SU-DHL-6 (cell line): Measurements from ENCODE around the gene USP47.

Source experiments
- CTCF ChIP-seq: fragments of 200-600 bp; sonication (generic); IDR thresholded peaks from one replicate; pipeline ENCODE4 v1.5.1; 2017; ENCODE audit warnings: antibody characterized with exemption, mild to moderate bottlenecking, low read length, moderate library complexity; ENCODE audit not compliant: insufficient read depth, poor library complexity, severe bottlenecking
- EZH2phosphoT487 ChIP-seq: fragments of 200-600 bp; sonication (generic), shearing (Covaris generic); conservative IDR thresholded peaks from 2 replicates; pipeline ENCODE4 v1.6.1; 2018; ENCODE audit warnings: mild to moderate bottlenecking, antibody characterized with exemption, low read length, moderate library complexity, mixed read lengths

- TF ChIP-seq CTCF = no peak
- TF ChIP-seq EZH2phosphoT487 = no peak
These were observed 32.7 kb upstream of the USP47 start for GRCh38 chr11:11808992-11809615.
